SK-N-SH (cell line): Measurements from ENCODE around the gene VCX. TPM values are rescaled to one million over a fixed set of nuclear protein-coding genes. Genes with fewer than 3 reads are reported as not detected.

Experiments used
- CTCF ChIA-PET: fragments of 300-600, 350-600 bp; formaldehyde crosslinking; extraction: SDS; loops from one replicate; lab custom pipeline; 2021; lab: Yijun Ruan, JAX
- POLR2A ChIA-PET: fragments of 350-600 bp; sonication (Branson Sonifier 250); formaldehyde crosslinking; extraction: SDS; loops from one replicate; lab custom pipeline; 2020; ENCODE audit warnings: antibody characterized with exemption, inconsistent platforms; lab: Yijun Ruan, JAX
- DNase-seq: peaks from one replicate; pipeline ENCODE4 v3.0.0; 2012
- H2AFZ ChIP-seq: fragments of 200-600 bp; sonication (generic); 2 replicates; pipeline ENCODE4 v1.8.1; 2016; ENCODE audit warnings: antibody characterized with exemption, mild to moderate bottlenecking, low read depth
- H3F3A ChIP-seq: fragments of 200-600 bp; sonication (generic); replicated peaks from 2 replicates; pipeline ENCODE3; 2016; ENCODE audit warnings: antibody characterized with exemption, mild to moderate bottlenecking; ENCODE audit not compliant: insufficient read depth
- H3K27ac ChIP-seq, 2 experiments: fragments of 200-500 bp in 1 of 2; fragments of 200-600 bp in 1 of 2; sonication (Bioruptor generic) in 1 of 2; sonication (generic), shearing (Covaris generic) in 1 of 2; 2 replicates each; pipeline versions ENCODE4 v1.5.1 to v1.6.1; 2014 to 2016; ENCODE audit warnings: low read depth in 2 of 2, inconsistent platforms in 1 of 2, low read length in 1 of 2, mild to moderate bottlenecking in 1 of 2, mixed read lengths in 1 of 2
- H3K27me3 ChIP-seq: fragments of 200-600 bp; sonication (generic), shearing (Covaris generic); 2 replicates; pipeline ENCODE4 v1.6.1; 2016; ENCODE audit warnings: mixed run types; ENCODE audit not compliant: insufficient read depth
- H3K36me3 ChIP-seq, 2 experiments: fragments of 200-500 bp in 1 of 2; fragments of 200-600 bp in 1 of 2; sonication (Bioruptor generic) in 1 of 2; sonication (generic) in 1 of 2; replicated peaks in 1 of 2; 2 replicates each; pipeline versions ENCODE3 to v1.5.1; 2014 to 2016; ENCODE audit warnings: low read length in 1 of 2, mild to moderate bottlenecking in 1 of 2; ENCODE audit not compliant: insufficient read depth in 2 of 2, control insufficient read depth in 1 of 2
- H3K4me1 ChIP-seq, 2 experiments: fragments of 200-500 bp in 1 of 2; fragments of 200-600 bp in 1 of 2; sonication (Bioruptor generic) in 1 of 2; sonication (generic), shearing (Covaris generic) in 1 of 2; 2 replicates each; pipeline versions ENCODE4 v1.5.1 to v1.6.1; 2014 to 2016; ENCODE audit warnings: low read depth in 1 of 2, low read length in 1 of 2, mixed run types in 1 of 2; ENCODE audit not compliant: insufficient read depth in 2 of 2, control insufficient read depth in 1 of 2
- H3K4me2 ChIP-seq: fragments of 200-600 bp; sonication (generic), shearing (Covaris generic); 2 replicates; pipeline ENCODE4 v1.6.1; 2017; ENCODE audit warnings: mixed run types
- H3K4me3 ChIP-seq, 2 experiments: fragments of 200-500 bp in 1 of 2; fragments of 200-600 bp in 1 of 2; sonication (Bioruptor generic) in 1 of 2; sonication (generic), shearing (Covaris generic) in 1 of 2; 2 replicates each; pipeline versions ENCODE4 v1.5.1 to v1.8.1; 2014 to 2016; ENCODE audit warnings: low read depth in 2 of 2, inconsistent platforms in 1 of 2, low read length in 1 of 2, mild to moderate bottlenecking in 1 of 2, mixed read lengths in 1 of 2, moderate library complexity in 1 of 2
- H3K79me2 ChIP-seq: fragments of 200-600 bp; sonication (generic); 2 replicates; pipeline ENCODE4 v1.8.1; 2017; ENCODE audit warnings: mild to moderate bottlenecking; ENCODE audit not compliant: insufficient read depth
- H3K9ac ChIP-seq: fragments of 200-600 bp; sonication (generic); 2 replicates; pipeline ENCODE4 v1.6.1; 2017; ENCODE audit warnings: mixed run types
- H3K9me2 ChIP-seq: fragments of 200-600 bp; sonication (generic); 2 replicates; pipeline ENCODE4 v1.6.1; 2017; ENCODE audit warnings: mixed run types
- H3K9me3 ChIP-seq: fragments of 200-600 bp; sonication (generic); 2 replicates; pipeline ENCODE4 v1.6.1; 2017; ENCODE audit warnings: mixed run types, mild to moderate bottlenecking, moderate library complexity
- H4K20me1 ChIP-seq: fragments of 200-600 bp; sonication (generic); 2 replicates; pipeline ENCODE4 v1.6.1; 2017; ENCODE audit warnings: mild to moderate bottlenecking, mixed run types; ENCODE audit not compliant: insufficient read depth
- CHD2 ChIP-seq: fragments of 150-350 bp; IDR thresholded peaks from 2 replicates; pipeline ENCODE4 v1.6.1; 2018; ENCODE audit warnings: low read length; ENCODE audit not compliant: partially characterized antibody
- FOXM1 ChIP-seq: IDR thresholded peaks from 2 replicates; pipeline ENCODE4 v1.4.0; 2012; ENCODE audit warnings: low read depth, mild to moderate bottlenecking
- GATA2 ChIP-seq: sonication (generic); formaldehyde crosslinking; IDR thresholded peaks from 2 replicates; pipeline ENCODE4 v1.5.0; 2020; ENCODE audit warnings: mild to moderate bottlenecking, missing genetic modification reagents
- JUND ChIP-seq: IDR thresholded peaks from 2 replicates; pipeline ENCODE4 v1.4.0; 2012
- MXI1 ChIP-seq: IDR thresholded peaks from 2 replicates; pipeline ENCODE4 v1.6.1; 2012; ENCODE audit warnings: mild to moderate bottlenecking, low read depth, low read length, improper control_type of control experiment
- WGBS: methylation state at CpG from one replicate; pipeline ENCODE4 v1.1.6; 2017; ENCODE audit warnings: low lambda C conversion rate; 5-methylcytosine and 5-hydroxymethylcytosine counted together
- polyA plus RNA-seq, 3 experiments: library from polyadenylated mRNA; depleted of rRNA; stranded (reverse); fragments of >200 nt; gene quantifications; 2 replicates each; pipeline ENCODE4 v1.2.3, GENCODE V29; 2012
- TF ChIP-seq, protein P1 (sequence below): IDR thresholded peaks from 2 replicates; pipeline ENCODE4 v1.4.0; 2012; ENCODE audit warnings: low read depth, borderline replicate concordance

The VCX gene
- polyA plus RNA-seq, 1 of the 3 experiments (the other 2 are of a cell fraction) = not detected

DNA sequence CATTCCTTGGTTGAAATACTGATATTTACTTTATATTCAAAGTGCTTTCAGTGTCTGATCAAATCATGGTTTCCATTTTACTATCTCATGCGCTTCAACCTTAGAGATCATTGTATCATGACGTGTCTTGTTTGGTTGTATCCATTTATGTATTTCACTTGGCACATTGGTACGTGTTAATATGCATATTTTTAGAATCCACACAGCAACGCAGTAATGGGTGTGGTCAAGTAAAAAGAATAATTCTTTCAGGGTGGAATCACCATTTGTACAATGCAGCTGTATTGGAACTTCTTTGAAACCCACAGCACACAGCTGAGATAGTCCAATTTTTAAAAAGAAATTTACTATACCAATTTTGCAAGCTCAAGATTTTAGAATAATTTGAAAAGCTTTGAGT lies 29.1 kb downstream of the VCX start:
- no peaks in the 10 kb centered on the region for H3K9me3 ChIP-seq
- ChIA-PET POLR2A (no interaction called here), CTCF (no interaction called here)
- H3K4me2 ChIP-seq = no peak overlapping the region
- H3K79me2 ChIP-seq = no peaks in the 10 kb centered on the region
- H3K4me3 ChIP-seq = no peak overlapping the region
- no peaks in the 10 kb centered on the region for H3F3A ChIP-seq
- whole genome bisulfite sequencing = 8% methylated on average over 4 of the region's 4 CpGs
- H3K27me3 ChIP-seq = no peaks in the 10 kb centered on the region
- H4K20me1 ChIP-seq = no peaks in the 10 kb centered on the region
- H3K4me1 ChIP-seq = no peaks in the 10 kb centered on the region
- no peak overlapping the region for H3K9ac ChIP-seq
- no peaks in the 10 kb centered on the region for H3K9me2 ChIP-seq
- DNase-seq = no peak
- no peaks in the 10 kb centered on the region for H3K36me3 ChIP-seq
- TF ChIP-seq CHD2 (no peak), GATA2 (CRISPR knock-in tag) (no peak), MXI1 (no peak), FOXM1 (no peak)
- TF ChIP-seq, protein P1, sequence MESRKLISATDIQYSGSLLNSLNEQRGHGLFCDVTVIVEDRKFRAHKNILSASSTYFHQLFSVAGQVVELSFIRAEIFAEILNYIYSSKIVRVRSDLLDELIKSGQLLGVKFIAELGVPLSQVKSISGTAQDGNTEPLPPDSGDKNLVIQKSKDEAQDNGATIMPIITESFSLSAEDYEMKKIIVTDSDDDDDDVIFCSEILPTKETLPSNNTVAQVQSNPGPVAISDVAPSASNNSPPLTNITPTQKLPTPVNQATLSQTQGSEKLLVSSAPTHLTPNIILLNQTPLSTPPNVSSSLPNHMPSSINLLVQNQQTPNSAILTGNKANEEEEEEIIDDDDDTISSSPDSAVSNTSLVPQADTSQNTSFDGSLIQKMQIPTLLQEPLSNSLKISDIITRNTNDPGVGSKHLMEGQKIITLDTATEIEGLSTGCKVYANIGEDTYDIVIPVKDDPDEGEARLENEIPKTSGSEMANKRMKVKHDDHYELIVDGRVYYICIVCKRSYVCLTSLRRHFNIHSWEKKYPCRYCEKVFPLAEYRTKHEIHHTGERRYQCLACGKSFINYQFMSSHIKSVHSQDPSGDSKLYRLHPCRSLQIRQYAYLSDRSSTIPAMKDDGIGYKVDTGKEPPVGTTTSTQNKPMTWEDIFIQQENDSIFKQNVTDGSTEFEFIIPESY = no peak
- TF ChIP-seq, all 33 proteins: peak for 0
- H2AFZ ChIP-seq = no peak overlapping the region
- no peak overlapping the region for H3K27ac ChIP-seq

DNA sequence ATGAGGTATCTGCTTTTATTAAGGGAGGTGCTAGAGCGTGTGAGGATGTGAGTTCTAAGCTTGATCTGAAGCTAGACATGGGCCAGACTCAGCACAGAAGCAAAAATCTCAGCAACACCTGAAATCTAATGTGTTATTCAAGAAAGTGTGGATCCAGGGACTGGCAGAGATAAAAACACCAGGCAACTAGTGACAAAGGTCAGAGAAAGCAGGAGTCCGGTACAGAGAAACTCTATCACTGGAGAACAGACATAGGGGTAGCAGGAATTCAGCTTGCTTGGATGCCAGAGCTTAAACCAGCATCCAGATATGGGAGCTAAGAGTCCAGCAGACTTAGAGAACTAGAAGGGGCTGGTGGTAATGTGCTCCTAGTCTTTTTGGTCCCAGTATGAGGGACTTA lies 34.0 kb downstream of the VCX start:
- Histone ChIP-seq H3K9ac (no peak overlapping the region), H3K79me2 (no peaks in the 10 kb centered on the region), H3F3A (no peaks in the 10 kb centered on the region), H3K9me2 (no peaks in the 10 kb centered on the region), H3K9me3 (no peaks in the 10 kb centered on the region), H2AFZ (no peak overlapping the region), H3K36me3 (no peaks in the 10 kb centered on the region), H3K27me3 (no peaks in the 10 kb centered on the region), H4K20me1 (no peaks in the 10 kb centered on the region)
- ChIA-PET POLR2A (no interaction called here), CTCF (no interaction called here)
- 3% methylated on average over 2 of the region's 2 CpGs for WGBS
- TF ChIP-seq MXI1 = no peak
- TF ChIP-seq, all 33 proteins: peak for 0
- Histone ChIP-seq H3K27ac (no peak overlapping the region), H3K4me2 (no peak overlapping the region), H3K4me1 (no peaks in the 10 kb centered on the region), H3K4me3 (no peak overlapping the region)
- no peak for DNase-seq

DNA sequence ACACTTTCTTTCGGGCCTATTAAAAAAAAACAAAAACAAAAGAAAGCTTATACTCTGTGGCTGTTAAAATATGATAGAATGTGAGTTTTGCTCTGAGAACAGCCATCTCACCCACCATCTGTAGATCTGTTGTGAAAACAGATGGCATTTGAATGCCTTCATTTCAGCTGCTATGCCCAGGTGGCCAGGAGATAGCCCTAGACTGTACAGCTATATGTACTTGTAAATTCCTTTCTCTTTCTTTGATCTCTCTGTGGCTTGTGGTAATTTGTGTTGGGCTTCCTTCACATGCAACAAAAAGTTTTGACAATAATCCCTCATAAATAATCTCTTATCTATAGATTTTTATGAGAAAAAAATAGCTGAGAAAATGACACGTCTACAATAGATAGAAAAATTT lies 46.2 kb downstream of the VCX start:
- Histone ChIP-seq H3K9me3 (no peaks in the 10 kb centered on the region), H3K4me2 (no peak overlapping the region), H3K79me2 (no peaks in the 10 kb centered on the region), H3K36me3 (no peaks in the 10 kb centered on the region), H3K4me1 (peaks cover 0 to 4% of the 10 kb centered on the region in 2 experiments; a peak in 1 of 4 replicates), H3K27ac (no peak overlapping the region), H3K4me3 (no peak overlapping the region), H2AFZ (no peak overlapping the region), H4K20me1 (no peaks in the 10 kb centered on the region), H3F3A (no peaks in the 10 kb centered on the region), H3K9me2 (no peaks in the 10 kb centered on the region), H3K9ac (no peak overlapping the region), H3K27me3 (no peaks in the 10 kb centered on the region)
- DNase-seq = no peak
- CTCF ChIA-PET = no interaction called here
- 24% methylated on average over 2 of the region's 2 CpGs for WGBS
- POLR2A ChIA-PET = no interaction called here
- TF ChIP-seq JUND = no peak
